ENCODE data around the gene BROX.
"Not testable (repeated sequence)": the region's sequence is repeated elsewhere in the genome, so short reads cannot be mapped to it uniquely, and the experiment has no call there.

BROX gene, protein sequence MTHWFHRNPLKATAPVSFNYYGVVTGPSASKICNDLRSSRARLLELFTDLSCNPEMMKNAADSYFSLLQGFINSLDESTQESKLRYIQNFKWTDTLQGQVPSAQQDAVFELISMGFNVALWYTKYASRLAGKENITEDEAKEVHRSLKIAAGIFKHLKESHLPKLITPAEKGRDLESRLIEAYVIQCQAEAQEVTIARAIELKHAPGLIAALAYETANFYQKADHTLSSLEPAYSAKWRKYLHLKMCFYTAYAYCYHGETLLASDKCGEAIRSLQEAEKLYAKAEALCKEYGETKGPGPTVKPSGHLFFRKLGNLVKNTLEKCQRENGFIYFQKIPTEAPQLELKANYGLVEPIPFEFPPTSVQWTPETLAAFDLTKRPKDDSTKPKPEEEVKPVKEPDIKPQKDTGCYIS

DNA sequence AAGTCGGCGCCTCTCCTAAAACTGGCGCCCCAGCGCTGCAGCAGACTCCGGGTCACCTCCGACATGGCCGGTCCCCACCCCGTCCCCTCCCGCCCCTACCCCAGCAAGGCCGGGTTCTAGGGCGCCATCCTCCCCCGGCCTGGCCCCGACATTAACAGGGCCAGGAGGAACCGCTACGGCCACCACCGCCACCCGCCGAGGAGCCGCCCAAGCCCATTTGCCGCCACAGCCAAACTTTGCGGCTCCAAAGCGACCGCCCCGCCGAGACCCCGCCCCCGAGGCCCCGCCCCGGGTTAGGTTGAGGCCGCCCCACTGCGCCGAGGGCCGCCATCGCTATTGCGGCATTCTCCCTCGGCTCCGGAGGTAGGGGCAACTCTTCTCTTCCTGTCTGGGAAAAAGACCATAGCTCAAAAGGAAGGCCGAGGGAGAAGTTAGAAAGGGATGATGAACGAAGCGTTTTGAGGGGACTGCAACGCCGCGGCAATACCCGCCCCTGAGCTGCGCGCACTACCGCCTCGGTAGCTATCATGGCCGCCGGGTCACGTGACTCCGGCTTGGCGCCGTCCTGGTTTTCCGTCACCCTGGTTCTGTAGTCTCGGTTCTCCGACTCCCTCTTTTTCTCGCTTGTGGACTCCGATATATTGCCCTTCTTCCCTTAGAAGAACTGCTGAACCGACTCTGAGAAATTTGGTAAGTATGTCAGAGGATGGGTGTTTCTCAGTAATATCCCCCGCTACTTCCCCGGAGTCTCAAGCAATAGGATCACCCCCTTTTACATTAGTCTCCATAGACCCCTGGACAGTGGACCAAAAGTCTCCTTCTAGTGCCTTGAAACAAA lies at the start of gene BROX, which contains the start of gene AIDA:
BROX (plus strand) TSS at position 312 of the 838 bp plus-strand sequence. CDS start 3,136 bp downstream, outside the sequence.
AIDA (minus strand) TSS at position 239 of the 838 bp plus-strand sequence; CDS start at position 65, 174 bp downstream.
- H3K27me3 ChIP-seq (ENCODE audit: control insufficient read depth, insufficient read depth, low read length): no peaks in the 10 kb centered on the region
- H3K4me1 ChIP-seq (ENCODE audit: control insufficient read depth, insufficient read depth, low read length): peaks cover 5% of the 10 kb centered on the region
- H3K36me3 ChIP-seq (ENCODE audit: control insufficient read depth, insufficient read depth, low read length): peaks cover 7% of the 10 kb centered on the region
- peak within 1 kb of the TSS; percentile 99 for H3K27ac ChIP-seq (ENCODE audit: low read depth, low read length)
- H3K9ac ChIP-seq (ENCODE audit: low read length): peak within 1 kb of the TSS; percentile 72
- peak within 1 kb of the TSS; percentile 94 for H3K4me3 ChIP-seq (ENCODE audit: low read length)

DNA sequence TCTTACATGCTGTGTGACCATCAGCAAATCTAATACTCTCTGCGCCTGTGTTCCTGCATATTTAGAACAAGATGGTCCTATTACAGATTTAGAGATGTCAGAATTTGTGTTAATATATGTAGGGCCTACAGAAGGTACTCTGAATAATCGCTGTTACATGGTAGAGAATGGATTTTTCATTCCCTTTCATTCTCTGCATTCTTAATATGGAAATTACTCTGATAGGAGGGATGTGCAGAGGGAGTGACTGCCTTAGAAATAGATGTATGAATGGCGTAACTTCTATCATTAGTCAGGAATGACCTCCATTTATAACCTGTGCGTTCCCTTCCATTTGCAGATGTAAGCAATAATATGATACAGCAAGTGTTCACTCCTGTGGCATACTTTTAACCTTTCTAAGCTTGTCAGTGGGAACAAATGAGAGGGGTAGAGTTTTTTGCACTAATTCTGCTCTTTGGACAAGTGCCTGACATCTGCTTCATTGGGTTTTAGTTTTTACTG lies 48.9 kb upstream of the BROX start:
- H3K27me3 ChIP-seq (ENCODE audit: control insufficient read depth, insufficient read depth, low read length): no peaks in the 10 kb centered on the region
- no peak overlapping the region for H3K9ac ChIP-seq (ENCODE audit: low read length)
- peaks cover 3% of the 10 kb centered on the region for H3K4me1 ChIP-seq (ENCODE audit: control insufficient read depth, insufficient read depth, low read length)
- H3K27ac ChIP-seq (ENCODE audit: low read depth, low read length): no peak overlapping the region
- peaks cover 48% of the 10 kb centered on the region for H3K36me3 ChIP-seq (ENCODE audit: control insufficient read depth, insufficient read depth, low read length)
- no peak overlapping the region for H3K4me3 ChIP-seq (ENCODE audit: low read length)

DNA sequence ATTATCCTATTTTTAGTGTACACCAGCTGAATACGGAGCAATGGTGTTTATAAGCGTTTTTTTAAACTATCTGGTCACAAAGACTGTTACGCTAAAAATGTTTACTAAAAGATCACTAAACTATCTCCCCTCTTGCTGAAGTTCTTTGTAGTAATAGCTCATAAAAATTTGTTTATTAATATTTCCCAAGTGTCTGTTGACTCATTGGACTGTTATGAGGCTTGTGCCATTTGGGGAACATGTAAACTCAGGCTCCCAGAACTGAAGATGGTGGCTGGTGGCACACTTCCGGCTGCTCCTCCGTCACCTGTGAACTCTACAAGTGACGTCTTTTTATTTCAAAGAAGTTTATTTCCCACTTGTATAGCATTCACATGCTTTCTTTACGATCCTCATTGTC lies 46.4 kb upstream of the BROX start:
- H3K9ac ChIP-seq (ENCODE audit: low read length): no peak overlapping the region
- no peak overlapping the region for H3K27ac ChIP-seq (ENCODE audit: low read depth, low read length)
- H3K36me3 ChIP-seq (ENCODE audit: control insufficient read depth, insufficient read depth, low read length): peaks cover 35% of the 10 kb centered on the region
- H3K4me1 ChIP-seq (ENCODE audit: control insufficient read depth, insufficient read depth, low read length): peaks cover 3% of the 10 kb centered on the region
- no peaks in the 10 kb centered on the region for H3K27me3 ChIP-seq (ENCODE audit: control insufficient read depth, insufficient read depth, low read length)
- no peak overlapping the region for H3K4me3 ChIP-seq (ENCODE audit: low read length)

DNA sequence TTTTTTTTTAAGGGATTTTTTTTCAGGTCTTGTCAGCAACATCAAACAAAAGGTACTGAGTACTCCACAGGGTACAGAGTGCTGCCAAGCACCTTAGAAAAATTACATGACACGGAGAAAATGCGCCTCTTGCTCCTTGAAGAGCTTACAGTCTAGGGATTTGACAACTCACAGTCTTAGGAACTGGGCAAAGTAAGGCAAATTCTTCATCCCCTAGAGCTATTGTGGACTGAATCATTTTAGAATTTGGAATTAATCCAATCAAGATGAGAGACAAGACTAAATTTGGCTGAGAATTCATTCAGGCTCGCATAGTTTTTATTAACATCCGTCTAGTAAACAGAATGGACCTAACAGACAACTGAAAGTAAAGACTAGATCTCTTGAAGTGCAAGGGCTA lies 44.2 kb upstream of the BROX start:
- H3K9ac ChIP-seq (ENCODE audit: low read length); H3K4me1 ChIP-seq (ENCODE audit: control insufficient read depth, insufficient read depth, low read length); H3K27ac ChIP-seq (ENCODE audit: low read depth, low read length); H3K4me3 ChIP-seq (ENCODE audit: low read length); H3K27me3 ChIP-seq (ENCODE audit: control insufficient read depth, insufficient read depth, low read length): not testable (repeated sequence)
- peaks cover 33% of the 10 kb centered on the region for H3K36me3 ChIP-seq (ENCODE audit: control insufficient read depth, insufficient read depth, low read length)

DNA sequence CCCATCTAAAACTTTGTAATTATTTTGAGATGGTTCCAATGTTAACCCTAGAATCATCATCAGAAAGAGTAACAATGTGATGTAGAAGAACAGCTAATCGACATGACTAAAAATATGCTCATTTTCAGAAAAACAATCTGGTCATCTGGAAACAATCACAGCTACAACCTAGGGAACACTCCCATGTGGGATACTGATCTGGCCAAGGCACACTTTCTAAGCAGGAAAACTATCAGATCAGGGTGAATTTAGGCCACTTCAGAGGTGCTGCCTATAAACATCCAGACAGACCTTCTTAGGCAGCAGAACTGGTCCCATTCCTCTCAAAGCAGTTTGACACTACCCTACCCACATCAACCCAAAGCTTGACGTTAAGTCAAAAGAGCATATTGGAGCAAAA lies 43.3 kb upstream of the BROX start:
- H3K9ac ChIP-seq (ENCODE audit: low read length); H3K4me1 ChIP-seq (ENCODE audit: control insufficient read depth, insufficient read depth, low read length); H3K27me3 ChIP-seq (ENCODE audit: control insufficient read depth, insufficient read depth, low read length); H3K27ac ChIP-seq (ENCODE audit: low read depth, low read length); H3K4me3 ChIP-seq (ENCODE audit: low read length): not testable (repeated sequence)
- H3K36me3 ChIP-seq (ENCODE audit: control insufficient read depth, insufficient read depth, low read length): peaks cover 24% of the 10 kb centered on the region

DNA sequence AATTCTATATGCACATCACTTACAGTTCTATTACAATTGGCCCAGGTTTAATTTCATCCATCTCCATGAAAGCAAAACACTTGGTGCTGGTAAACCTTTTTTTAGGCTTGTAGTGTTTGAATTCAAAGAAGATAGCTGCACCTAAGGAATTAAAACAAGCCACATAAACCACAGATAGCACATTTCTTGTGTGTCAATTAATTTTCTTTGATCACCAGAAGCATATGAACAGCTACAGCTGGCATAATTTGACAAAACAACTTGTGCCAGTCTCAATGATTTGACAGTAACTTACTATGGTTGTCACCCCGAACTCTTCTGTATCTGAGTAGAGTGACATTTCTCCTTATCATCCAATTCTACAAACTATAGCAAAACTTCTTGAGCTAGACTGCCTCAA lies 42.3 kb upstream of the BROX start:
- H3K9ac ChIP-seq (ENCODE audit: low read length): no peak overlapping the region
- peaks cover 3% of the 10 kb centered on the region for H3K4me1 ChIP-seq (ENCODE audit: control insufficient read depth, insufficient read depth, low read length)
- peaks cover 15% of the 10 kb centered on the region for H3K36me3 ChIP-seq (ENCODE audit: control insufficient read depth, insufficient read depth, low read length)
- H3K27me3 ChIP-seq (ENCODE audit: control insufficient read depth, insufficient read depth, low read length): no peaks in the 10 kb centered on the region
- H3K4me3 ChIP-seq (ENCODE audit: low read length): no peak overlapping the region
- H3K27ac ChIP-seq (ENCODE audit: low read depth, low read length): no peak overlapping the region

DNA sequence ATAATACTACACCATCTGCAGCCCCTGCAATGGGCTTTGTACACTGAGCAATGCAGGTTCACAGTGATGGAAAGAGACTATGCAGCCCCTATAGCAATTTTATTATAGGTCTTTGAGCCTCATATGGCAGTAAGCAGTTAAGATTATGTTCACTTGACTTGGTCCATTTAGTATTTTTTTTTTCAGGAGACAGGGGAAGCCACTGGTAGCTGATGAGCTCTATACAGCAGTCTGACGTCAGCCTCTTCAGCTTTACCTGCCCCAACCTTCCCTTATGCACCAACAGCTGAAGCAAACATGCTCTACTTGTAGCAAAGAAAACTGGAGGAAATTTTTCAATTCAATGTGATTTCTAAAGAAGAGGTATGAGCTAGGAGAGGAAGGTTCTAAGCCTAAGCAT lies 32.3 kb upstream of the BROX start:
- Histone ChIP-seq H3K36me3 (ENCODE audit: control insufficient read depth, insufficient read depth, low read length) (peaks cover 7% of the 10 kb centered on the region), H3K4me3 (ENCODE audit: low read length) (no peak overlapping the region), H3K4me1 (ENCODE audit: control insufficient read depth, insufficient read depth, low read length) (no peaks in the 10 kb centered on the region), H3K9ac (ENCODE audit: low read length) (no peak overlapping the region), H3K27me3 (ENCODE audit: control insufficient read depth, insufficient read depth, low read length) (no peaks in the 10 kb centered on the region), H3K27ac (ENCODE audit: low read depth, low read length) (no peak overlapping the region)

DNA sequence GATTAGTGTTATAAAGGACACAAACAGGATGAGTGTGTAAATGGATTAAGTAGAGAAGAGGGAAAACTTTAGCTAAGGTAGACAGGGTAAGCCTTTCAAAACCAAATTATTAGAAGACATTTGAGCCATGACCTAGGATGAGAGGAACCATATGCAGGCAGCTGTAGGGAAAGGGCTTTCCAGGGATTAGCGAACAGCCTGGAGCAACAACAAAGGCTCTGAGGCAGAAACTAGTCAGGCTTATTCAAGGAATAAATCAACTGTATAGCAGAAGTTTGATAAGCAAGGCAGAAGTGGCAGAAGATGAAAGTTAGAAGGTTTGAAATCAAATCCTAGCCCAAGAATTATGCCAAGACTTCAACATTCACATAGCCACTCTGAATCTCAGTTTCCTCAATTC lies 21.3 kb upstream of the BROX start:
- Histone ChIP-seq H3K9ac (ENCODE audit: low read length) (no peak overlapping the region), H3K27me3 (ENCODE audit: control insufficient read depth, insufficient read depth, low read length) (no peaks in the 10 kb centered on the region), H3K36me3 (ENCODE audit: control insufficient read depth, insufficient read depth, low read length) (peaks cover 4% of the 10 kb centered on the region)

DNA sequence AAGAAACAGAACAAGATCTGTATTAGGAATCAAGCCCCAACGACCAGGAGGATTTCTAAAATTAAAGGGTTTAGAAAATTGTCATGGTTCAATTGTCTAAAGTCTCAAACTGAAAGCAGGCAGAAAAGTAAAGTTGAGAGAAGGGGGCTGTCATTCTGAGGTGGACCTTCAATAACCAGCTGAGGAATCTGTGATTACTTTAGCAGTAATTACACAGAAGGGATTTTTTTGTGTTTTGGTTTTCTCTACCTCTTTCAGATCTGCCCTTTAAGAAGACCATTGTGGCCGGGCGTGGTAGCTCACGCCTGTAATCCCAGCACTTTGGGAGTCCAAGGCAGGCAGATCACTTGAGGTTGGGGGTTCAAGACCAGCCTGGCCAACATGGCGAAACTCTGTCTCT lies 17.4 kb upstream of the BROX start:
- H3K4me1 ChIP-seq (ENCODE audit: control insufficient read depth, insufficient read depth, low read length): no peaks in the 10 kb centered on the region
- no peak overlapping the region for H3K9ac ChIP-seq (ENCODE audit: low read length)
- no peaks in the 10 kb centered on the region for H3K36me3 ChIP-seq (ENCODE audit: control insufficient read depth, insufficient read depth, low read length)
- no peak overlapping the region for H3K4me3 ChIP-seq (ENCODE audit: low read length)
- H3K27ac ChIP-seq (ENCODE audit: low read depth, low read length): no peak overlapping the region
- no peaks in the 10 kb centered on the region for H3K27me3 ChIP-seq (ENCODE audit: control insufficient read depth, insufficient read depth, low read length)

More for the DNA sequence above, 21.3 kb upstream of the BROX start:
- H3K4me1 ChIP-seq (ENCODE audit: control insufficient read depth, insufficient read depth, low read length): no peaks in the 10 kb centered on the region
- H3K27ac ChIP-seq (ENCODE audit: low read depth, low read length): no peak overlapping the region
- H3K4me3 ChIP-seq (ENCODE audit: low read length): no peak overlapping the region

DNA sequence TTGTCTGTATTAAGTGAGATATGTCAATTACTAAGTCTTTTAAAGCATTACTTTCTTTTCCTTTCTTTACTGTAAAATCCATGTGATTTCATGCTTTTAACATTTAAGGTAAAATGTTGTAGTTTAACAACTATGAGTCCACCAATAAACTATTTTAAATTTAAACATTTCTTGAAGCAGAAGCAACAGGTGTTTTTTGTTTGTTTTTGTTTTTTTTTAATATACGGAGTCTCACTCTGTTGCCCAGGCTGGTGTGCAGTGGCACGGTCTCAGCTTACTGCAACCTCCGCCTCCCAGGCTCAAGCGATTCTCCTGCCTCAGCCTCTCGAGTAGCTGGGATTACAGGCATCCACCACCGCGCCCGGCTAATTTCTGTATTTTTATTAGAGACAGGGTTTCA lies 15.6 kb upstream of the BROX start:
- H3K4me3 ChIP-seq (ENCODE audit: low read length): no peak overlapping the region
- no peak overlapping the region for H3K27ac ChIP-seq (ENCODE audit: low read depth, low read length)
- no peaks in the 10 kb centered on the region for H3K4me1 ChIP-seq (ENCODE audit: control insufficient read depth, insufficient read depth, low read length)
- no peak overlapping the region for H3K9ac ChIP-seq (ENCODE audit: low read length)
- H3K36me3 ChIP-seq (ENCODE audit: control insufficient read depth, insufficient read depth, low read length): peaks cover 3% of the 10 kb centered on the region
- no peaks in the 10 kb centered on the region for H3K27me3 ChIP-seq (ENCODE audit: control insufficient read depth, insufficient read depth, low read length)

DNA sequence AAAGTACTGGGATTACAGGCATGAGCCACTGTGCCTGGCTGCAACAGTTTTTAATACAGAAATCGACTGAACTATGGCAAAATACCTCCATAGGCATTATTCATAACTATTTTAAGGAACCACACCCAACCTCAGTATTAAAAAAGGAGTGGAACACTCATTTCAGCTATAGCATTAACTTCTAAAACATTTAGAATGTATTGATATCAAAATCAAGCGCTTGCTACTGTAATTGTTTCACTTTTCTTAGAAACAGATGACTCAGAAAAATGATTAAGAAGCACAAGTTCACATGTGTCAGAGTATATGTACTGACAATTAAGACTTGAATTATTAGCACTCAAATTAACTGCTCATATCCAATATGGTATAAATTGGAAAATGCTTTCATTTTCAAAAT lies 15.2 kb upstream of the BROX start:
- Histone ChIP-seq H3K36me3 (ENCODE audit: control insufficient read depth, insufficient read depth, low read length) (peaks cover 3% of the 10 kb centered on the region), H3K4me3 (ENCODE audit: low read length) (no peak overlapping the region), H3K27me3 (ENCODE audit: control insufficient read depth, insufficient read depth, low read length) (no peaks in the 10 kb centered on the region), H3K4me1 (ENCODE audit: control insufficient read depth, insufficient read depth, low read length) (no peaks in the 10 kb centered on the region), H3K9ac (ENCODE audit: low read length) (no peak overlapping the region), H3K27ac (ENCODE audit: low read depth, low read length) (no peak overlapping the region)

DNA sequence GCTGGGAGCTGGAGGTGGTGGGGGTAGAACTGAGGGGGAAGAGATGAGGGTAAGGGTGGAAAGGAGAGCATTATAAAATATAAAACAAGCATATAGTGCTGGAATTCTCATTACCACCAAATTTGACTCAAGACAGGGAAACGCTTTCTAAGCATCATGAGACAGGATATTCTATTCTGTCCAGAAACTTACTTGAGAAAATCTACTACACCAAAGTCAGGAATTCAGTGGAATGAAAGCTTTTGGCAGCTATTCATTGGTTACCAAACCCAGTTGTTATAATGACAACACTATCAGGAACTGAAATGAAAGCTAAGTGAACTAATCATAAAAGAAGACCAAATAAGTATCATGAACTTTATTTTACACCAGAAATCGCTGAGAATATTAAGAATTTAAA lies 14.5 kb upstream of the BROX start:
- H3K36me3 ChIP-seq (ENCODE audit: control insufficient read depth, insufficient read depth, low read length): peaks cover 3% of the 10 kb centered on the region
- no peak overlapping the region for H3K27ac ChIP-seq (ENCODE audit: low read depth, low read length)
- H3K27me3 ChIP-seq (ENCODE audit: control insufficient read depth, insufficient read depth, low read length): no peaks in the 10 kb centered on the region
- H3K9ac ChIP-seq (ENCODE audit: low read length): no peak overlapping the region
- no peaks in the 10 kb centered on the region for H3K4me1 ChIP-seq (ENCODE audit: control insufficient read depth, insufficient read depth, low read length)
- H3K4me3 ChIP-seq (ENCODE audit: low read length): no peak overlapping the region

Data from rectal smooth muscle tissue (tissue), 1 donor.